Right lobe of liver (tissue), 4 donors: ENCODE measurements around the gene MAP7D1.

Experiments
- POLR2A ChIP-seq: fragments of 450-650 bp; IDR thresholded peaks from one replicate; pipeline ENCODE4 v1.6.1; 2017; ENCODE audit warnings: antibody characterized with exemption, mild to moderate bottlenecking
- TF ChIP-seq, protein P1 (sequence below), 4 donors: fragments of 200-600 bp in 3 of 4; fragments of 450-650 bp in 1 of 4; IDR thresholded peaks; one replicate each; pipeline versions ENCODE4 v1.5.1 to v1.8.0; 2016 to 2022; ENCODE audit warnings: antibody characterized with exemption in 4 of 4, mild to moderate bottlenecking in 2 of 4
- donor health status: DM: no; HTN: no; CAD: no.
- donor health status: DM: no; HTN: no; CAD: no.
- donor health status: DM: no; HTN: yes; CAD: no.

DNA sequence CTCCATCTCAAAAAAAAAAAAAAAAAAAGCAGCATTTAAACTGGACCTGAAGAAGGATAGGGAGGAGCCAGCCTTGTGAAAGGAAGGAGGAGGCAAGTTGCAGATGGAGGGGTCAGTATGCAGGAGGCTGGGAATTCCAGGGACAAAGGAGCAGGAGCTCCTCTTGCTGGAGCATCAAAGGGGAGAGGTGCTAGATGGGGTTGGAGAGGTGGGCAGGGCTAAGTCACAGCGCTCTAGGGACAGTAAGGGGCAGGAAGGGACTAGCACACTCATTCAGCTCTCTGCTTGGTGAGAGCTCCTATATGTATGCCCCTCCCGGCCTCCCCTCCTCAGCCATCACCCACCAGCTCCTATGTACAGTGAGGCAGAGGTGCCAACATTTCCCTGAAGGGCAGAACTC lies 26.8 kb downstream of the MAP7D1 start:
- TF ChIP-seq, protein P1, sequence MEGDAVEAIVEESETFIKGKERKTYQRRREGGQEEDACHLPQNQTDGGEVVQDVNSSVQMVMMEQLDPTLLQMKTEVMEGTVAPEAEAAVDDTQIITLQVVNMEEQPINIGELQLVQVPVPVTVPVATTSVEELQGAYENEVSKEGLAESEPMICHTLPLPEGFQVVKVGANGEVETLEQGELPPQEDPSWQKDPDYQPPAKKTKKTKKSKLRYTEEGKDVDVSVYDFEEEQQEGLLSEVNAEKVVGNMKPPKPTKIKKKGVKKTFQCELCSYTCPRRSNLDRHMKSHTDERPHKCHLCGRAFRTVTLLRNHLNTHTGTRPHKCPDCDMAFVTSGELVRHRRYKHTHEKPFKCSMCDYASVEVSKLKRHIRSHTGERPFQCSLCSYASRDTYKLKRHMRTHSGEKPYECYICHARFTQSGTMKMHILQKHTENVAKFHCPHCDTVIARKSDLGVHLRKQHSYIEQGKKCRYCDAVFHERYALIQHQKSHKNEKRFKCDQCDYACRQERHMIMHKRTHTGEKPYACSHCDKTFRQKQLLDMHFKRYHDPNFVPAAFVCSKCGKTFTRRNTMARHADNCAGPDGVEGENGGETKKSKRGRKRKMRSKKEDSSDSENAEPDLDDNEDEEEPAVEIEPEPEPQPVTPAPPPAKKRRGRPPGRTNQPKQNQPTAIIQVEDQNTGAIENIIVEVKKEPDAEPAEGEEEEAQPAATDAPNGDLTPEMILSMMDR (IDR thresholded peaks at IDR 0.05) = no peak
- TF ChIP-seq POLR2A = no peak
